ENCODE measurements around the gene FTO. TPM values are rescaled to one million over a fixed set of nuclear protein-coding genes. Genes with fewer than 3 reads are reported as not detected.

FTO gene
- polyA plus RNA-seq, 1 donor from 2014 or later: 80.1 TPM

DNA sequence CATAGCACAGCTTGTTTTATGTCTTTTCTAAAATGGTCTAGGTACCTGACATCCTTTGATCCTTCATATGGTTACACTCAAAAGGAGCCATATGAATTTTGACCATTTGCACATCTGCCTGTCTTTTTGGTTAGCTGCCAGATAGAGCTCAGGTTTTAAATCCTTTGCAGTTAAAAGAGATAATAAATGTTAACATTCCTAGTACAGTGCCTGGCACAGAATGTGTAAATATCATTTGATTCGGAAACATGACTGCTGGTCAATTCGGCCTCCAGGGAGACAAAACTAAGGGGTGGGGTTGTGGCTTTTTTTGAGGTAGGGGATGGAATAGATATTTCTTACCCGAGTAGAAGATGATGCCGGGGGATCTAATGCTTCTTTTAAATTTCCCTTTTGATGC, 64.2 kb downstream of the FTO start:
- H3K79me2 ChIP-seq (replicated peaks; ENCODE audit: insufficient read depth, low read length): no peaks in the 10 kb centered on the region
- no peaks in the 10 kb centered on the region for H3F3A ChIP-seq (ENCODE audit: insufficient read depth, low read length, poor library complexity, severe bottlenecking)
- no peak overlapping the region for H3K4me3 ChIP-seq (ENCODE audit: low read length)
- no peaks in the 10 kb centered on the region for H3K9me3 ChIP-seq (ENCODE audit: low read length)
- no peak overlapping the region for H3K9ac ChIP-seq (ENCODE audit: low read length)
- H3K27me3 ChIP-seq (ENCODE audit: insufficient read depth, low read depth, low read length): no peaks in the 10 kb centered on the region
- no peak overlapping the region for H3K27ac ChIP-seq (ENCODE audit: low read length)
- H3K36me3 ChIP-seq (ENCODE audit: insufficient read depth, low read length): no peaks in the 10 kb centered on the region
- H2AFZ ChIP-seq (ENCODE audit: low read depth, low read length): no peak overlapping the region
- TF ChIP-seq SMC3 (conservative IDR thresholded peaks at IDR 0.05; ENCODE audit: poor library complexity): no peak
- TF ChIP-seq, protein P1, sequence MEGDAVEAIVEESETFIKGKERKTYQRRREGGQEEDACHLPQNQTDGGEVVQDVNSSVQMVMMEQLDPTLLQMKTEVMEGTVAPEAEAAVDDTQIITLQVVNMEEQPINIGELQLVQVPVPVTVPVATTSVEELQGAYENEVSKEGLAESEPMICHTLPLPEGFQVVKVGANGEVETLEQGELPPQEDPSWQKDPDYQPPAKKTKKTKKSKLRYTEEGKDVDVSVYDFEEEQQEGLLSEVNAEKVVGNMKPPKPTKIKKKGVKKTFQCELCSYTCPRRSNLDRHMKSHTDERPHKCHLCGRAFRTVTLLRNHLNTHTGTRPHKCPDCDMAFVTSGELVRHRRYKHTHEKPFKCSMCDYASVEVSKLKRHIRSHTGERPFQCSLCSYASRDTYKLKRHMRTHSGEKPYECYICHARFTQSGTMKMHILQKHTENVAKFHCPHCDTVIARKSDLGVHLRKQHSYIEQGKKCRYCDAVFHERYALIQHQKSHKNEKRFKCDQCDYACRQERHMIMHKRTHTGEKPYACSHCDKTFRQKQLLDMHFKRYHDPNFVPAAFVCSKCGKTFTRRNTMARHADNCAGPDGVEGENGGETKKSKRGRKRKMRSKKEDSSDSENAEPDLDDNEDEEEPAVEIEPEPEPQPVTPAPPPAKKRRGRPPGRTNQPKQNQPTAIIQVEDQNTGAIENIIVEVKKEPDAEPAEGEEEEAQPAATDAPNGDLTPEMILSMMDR (IDR thresholded peaks at IDR 0.05; ENCODE audit: poor library complexity, severe bottlenecking): no peak
- TF ChIP-seq POLR2AphosphoS5 (IDR thresholded peaks at IDR 0.05): no peak
- no peak for TF ChIP-seq EZH2 (IDR thresholded peaks at IDR 0.05; ENCODE audit: borderline replicate concordance, insufficient read depth, low read length, poor library complexity, severe bottlenecking)
- no peak for TF ChIP-seq TAF1 (IDR thresholded peaks at IDR 0.05; ENCODE audit: low read depth)
- TF ChIP-seq EP300 (conservative IDR thresholded peaks at IDR 0.05; ENCODE audit: poor library complexity, severe bottlenecking): no peak
- TF ChIP-seq RAD21 (conservative IDR thresholded peaks at IDR 0.05): no peak
- no peak for TF ChIP-seq REST (IDR thresholded peaks at IDR 0.05; ENCODE audit: borderline replicate concordance)
- no peak overlapping the region for H3K4me2 ChIP-seq (ENCODE audit: low read length)
- H4K20me1 ChIP-seq (ENCODE audit: insufficient read depth): no peaks in the 10 kb centered on the region
- H3K9me2 ChIP-seq (ENCODE audit: insufficient read depth, low read length): no peaks in the 10 kb centered on the region

GRCh38 chr16:53768593-53768992, 64.6 kb downstream of the FTO start:
- no peak overlapping the region for H3K9ac ChIP-seq (ENCODE audit: low read length)

GRCh38 chr16:53769185-53769584, 65.2 kb downstream of the FTO start:
- Histone ChIP-seq H3K4me3 (ENCODE audit: low read length) (no peak overlapping the region), H3K79me2 (replicated peaks; ENCODE audit: insufficient read depth, low read length) (no peaks in the 10 kb centered on the region), H4K20me1 (ENCODE audit: insufficient read depth) (no peaks in the 10 kb centered on the region), H3K9me3 (ENCODE audit: low read length) (no peaks in the 10 kb centered on the region), H3K27me3 (ENCODE audit: insufficient read depth, low read depth, low read length) (no peaks in the 10 kb centered on the region), H3K9ac (ENCODE audit: low read length) (no peak overlapping the region), H3K4me2 (ENCODE audit: low read length) (no peak overlapping the region), H2AFZ (ENCODE audit: low read depth, low read length) (no peak overlapping the region), H3K9me2 (ENCODE audit: insufficient read depth, low read length) (no peaks in the 10 kb centered on the region), H3K36me3 (ENCODE audit: insufficient read depth, low read length) (no peaks in the 10 kb centered on the region), H3F3A (ENCODE audit: insufficient read depth, low read length, poor library complexity, severe bottlenecking) (no peaks in the 10 kb centered on the region), H3K27ac (ENCODE audit: low read length) (no peak overlapping the region)
- TF ChIP-seq, protein P1 (IDR thresholded peaks at IDR 0.05; ENCODE audit: poor library complexity, severe bottlenecking): no peak
- TF ChIP-seq POLR2AphosphoS5 (IDR thresholded peaks at IDR 0.05) (no peak), REST (IDR thresholded peaks at IDR 0.05; ENCODE audit: borderline replicate concordance) (no peak), SMC3 (conservative IDR thresholded peaks at IDR 0.05; ENCODE audit: poor library complexity) (no peak), MXI1 (conservative IDR thresholded peaks at IDR 0.05; ENCODE audit: poor library complexity, severe bottlenecking) (no peak)

More at GRCh38 chr16:53768593-53768992, 64.6 kb downstream of the FTO start:
- Histone ChIP-seq H3K36me3 (ENCODE audit: insufficient read depth, low read length) (no peaks in the 10 kb centered on the region), H3K9me3 (ENCODE audit: low read length) (no peaks in the 10 kb centered on the region), H3K27ac (ENCODE audit: low read length) (no peak overlapping the region), H3F3A (ENCODE audit: insufficient read depth, low read length, poor library complexity, severe bottlenecking) (no peaks in the 10 kb centered on the region), H2AFZ (ENCODE audit: low read depth, low read length) (no peak overlapping the region), H3K79me2 (replicated peaks; ENCODE audit: insufficient read depth, low read length) (no peaks in the 10 kb centered on the region), H3K4me2 (ENCODE audit: low read length) (no peak overlapping the region), H3K4me3 (ENCODE audit: low read length) (no peak overlapping the region), H4K20me1 (ENCODE audit: insufficient read depth) (no peaks in the 10 kb centered on the region), H3K27me3 (ENCODE audit: insufficient read depth, low read depth, low read length) (no peaks in the 10 kb centered on the region), H3K9me2 (ENCODE audit: insufficient read depth, low read length) (no peaks in the 10 kb centered on the region)
- TF ChIP-seq SMC3 (conservative IDR thresholded peaks at IDR 0.05; ENCODE audit: poor library complexity) (no peak), MXI1 (conservative IDR thresholded peaks at IDR 0.05; ENCODE audit: poor library complexity, severe bottlenecking) (no peak), EZH2 (IDR thresholded peaks at IDR 0.05; ENCODE audit: borderline replicate concordance, insufficient read depth, low read length, poor library complexity, severe bottlenecking) (no peak), EP300 (conservative IDR thresholded peaks at IDR 0.05; ENCODE audit: poor library complexity, severe bottlenecking) (no peak)

Data from neural cell (in vitro differentiated cells).